ENCODE measurements around the gene TMEM132D.

The TMEM132D gene

DNA sequence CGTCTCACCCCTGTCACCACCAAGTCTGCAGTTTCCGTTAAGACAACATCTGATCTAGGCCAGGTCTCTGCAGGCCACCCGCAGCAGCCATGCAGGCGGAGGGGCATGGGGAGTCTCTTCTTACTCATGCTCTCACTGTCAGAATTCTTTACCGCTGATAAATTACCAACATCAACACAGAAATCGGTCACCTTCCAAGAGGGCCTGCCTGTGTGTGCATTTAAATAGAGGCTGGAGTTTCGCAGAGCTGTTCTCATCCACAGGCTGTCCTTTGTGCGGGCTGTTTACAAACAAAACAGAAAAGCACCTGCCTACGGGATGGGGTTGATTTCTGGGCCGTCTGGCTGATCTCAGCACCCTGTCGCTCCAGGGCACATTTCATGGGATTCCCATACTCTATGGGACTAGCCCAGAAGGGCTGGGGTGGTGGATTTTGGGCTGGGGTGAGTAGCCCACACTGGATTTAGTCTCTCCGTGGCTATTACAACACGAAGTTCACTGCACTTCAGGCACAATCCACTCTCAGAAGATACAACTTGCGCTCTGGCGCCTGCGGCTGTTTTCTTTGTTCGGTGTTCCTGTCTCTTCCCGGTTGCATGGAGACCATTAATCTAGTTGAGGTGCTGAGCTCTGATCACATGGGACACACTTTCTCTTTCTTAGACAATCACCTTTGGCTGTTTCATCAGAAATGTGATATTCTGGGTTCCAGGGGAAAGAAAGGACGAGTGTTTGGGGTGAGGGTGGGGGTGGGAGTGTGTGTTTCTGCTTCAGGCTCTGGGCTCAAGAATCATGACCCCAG, 719.5 kb downstream of the TMEM132D start:
- no peak for TF ChIP-seq TAF1 (IDR thresholded peaks at IDR 0.05; ENCODE audit: borderline replicate concordance, low read depth, low read length)
- TF ChIP-seq POLR2A (IDR thresholded peaks at IDR 0.05; ENCODE audit: low read depth, low read length) = no peak
- TF ChIP-seq POLR2AphosphoS5 (IDR thresholded peaks at IDR 0.05; ENCODE audit: low read depth, low read length) = no peak
- no peak for DNase-seq (ENCODE audit: insufficient read length)
- FAIRE-seq = no peak

DNA sequence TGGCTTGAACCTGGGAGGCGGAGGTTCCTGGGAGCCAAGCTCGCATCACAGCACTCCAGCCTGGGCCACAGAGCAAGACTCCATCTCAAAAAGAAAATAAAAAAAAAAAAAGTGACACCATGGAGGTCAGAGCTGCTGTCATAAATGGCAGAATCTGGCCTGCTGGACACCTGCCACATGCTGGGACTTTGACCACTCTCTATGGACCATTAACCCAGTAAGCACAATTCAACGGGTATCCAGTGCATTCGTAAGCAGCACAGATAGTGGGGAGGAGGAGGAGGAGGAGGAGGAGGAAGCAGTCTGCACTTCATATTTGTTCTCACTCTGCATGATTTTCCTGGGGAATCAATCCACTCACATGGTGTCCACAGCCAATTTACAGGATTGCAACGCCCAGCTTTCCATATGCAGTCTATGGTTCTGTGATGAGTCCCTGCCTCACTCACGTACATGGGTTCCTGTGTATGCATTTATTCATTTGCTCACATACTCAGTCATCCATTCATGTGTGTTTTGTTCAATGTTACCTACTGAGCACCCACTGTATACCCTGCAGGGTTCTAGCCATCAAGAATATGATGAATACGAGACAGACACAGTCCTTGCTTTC, 723.8 kb downstream of the TMEM132D start:
- TF ChIP-seq POLR2AphosphoS5 (IDR thresholded peaks at IDR 0.05; ENCODE audit: low read depth, low read length) = no peak
- TF ChIP-seq TAF1 (IDR thresholded peaks at IDR 0.05; ENCODE audit: borderline replicate concordance, low read depth, low read length) = no peak
- no peak for TF ChIP-seq POLR2A (IDR thresholded peaks at IDR 0.05; ENCODE audit: low read depth, low read length)
- no peak for DNase-seq (ENCODE audit: insufficient read length)
- FAIRE-seq = no peak

DNA sequence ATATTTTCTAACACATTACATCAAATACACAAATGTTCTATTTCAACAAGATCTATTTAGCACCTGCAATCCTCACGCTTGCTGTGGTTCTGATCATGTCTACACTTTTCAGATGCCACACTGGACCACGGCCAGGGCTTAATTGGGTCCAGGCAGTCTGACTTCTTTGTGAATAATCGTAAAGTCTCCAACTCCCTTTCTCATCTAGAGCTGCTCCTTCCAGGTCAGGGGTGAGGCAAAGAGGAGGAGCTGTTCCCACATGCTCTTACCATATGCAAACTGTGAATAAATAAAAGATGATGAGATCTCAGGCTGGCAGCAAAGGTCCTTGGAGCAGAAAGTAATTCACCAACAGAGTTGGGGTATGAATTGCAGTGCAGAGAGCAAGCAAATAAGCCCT, 733.9 kb downstream of the TMEM132D start:
- no peak for TF ChIP-seq TAF1 (IDR thresholded peaks at IDR 0.05; ENCODE audit: borderline replicate concordance, low read depth, low read length)
- no peak for TF ChIP-seq POLR2A (IDR thresholded peaks at IDR 0.05; ENCODE audit: low read depth, low read length)
- FAIRE-seq = no peak
- no peak for DNase-seq (ENCODE audit: insufficient read length)

DNA sequence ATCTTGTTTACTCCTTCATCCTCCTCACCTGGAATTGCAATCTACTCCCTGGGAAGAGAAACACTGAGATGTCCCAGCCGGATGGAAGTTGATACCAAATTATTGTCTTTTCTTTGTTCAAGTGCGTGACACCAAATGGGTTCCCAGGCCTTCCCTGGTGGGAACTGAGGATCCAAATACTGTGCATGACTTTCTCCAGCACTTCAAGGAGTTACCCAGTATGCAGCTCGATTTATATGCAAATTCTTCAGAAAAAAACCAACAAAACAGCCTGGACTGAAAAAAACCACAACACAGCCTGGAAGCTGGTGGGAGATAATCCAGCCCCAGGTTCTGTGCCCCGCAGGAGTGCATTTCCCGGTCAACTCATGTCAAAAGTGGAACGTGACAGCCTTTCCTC, 740.0 kb downstream of the TMEM132D start:
- FAIRE-seq (no peak), DNase-seq (ENCODE audit: insufficient read length) (no peak)
- TF ChIP-seq TAF1 (IDR thresholded peaks at IDR 0.05; ENCODE audit: borderline replicate concordance, low read depth, low read length) (no peak), POLR2AphosphoS5 (IDR thresholded peaks at IDR 0.05; ENCODE audit: low read depth, low read length) (no peak), POLR2A (IDR thresholded peaks at IDR 0.05; ENCODE audit: low read depth, low read length) (no peak)

DNA sequence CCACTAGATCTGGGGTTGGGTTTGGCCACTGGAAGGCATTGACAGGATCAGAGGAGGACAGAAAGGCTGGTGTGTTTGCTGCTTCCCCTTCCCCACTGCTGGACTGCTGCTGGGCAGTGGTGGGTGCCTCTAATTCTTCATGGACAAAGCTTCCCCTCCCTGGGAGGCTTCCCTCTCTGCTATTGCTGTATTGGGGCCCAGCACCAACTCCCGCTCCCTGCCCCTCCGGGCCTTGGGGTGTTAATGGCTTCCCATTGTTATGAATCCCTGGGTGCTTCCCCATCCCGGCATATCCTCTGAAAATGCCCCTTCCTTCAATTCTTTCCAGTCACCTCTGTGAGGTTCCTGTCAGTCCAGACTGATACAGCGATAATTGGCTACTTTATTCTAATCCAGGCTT, 740.4 kb downstream of the TMEM132D start:
- no peak for TF ChIP-seq TAF1 (IDR thresholded peaks at IDR 0.05; ENCODE audit: borderline replicate concordance, low read depth, low read length)
- no peak for TF ChIP-seq POLR2AphosphoS5 (IDR thresholded peaks at IDR 0.05; ENCODE audit: low read depth, low read length)
- no peak for TF ChIP-seq POLR2A (IDR thresholded peaks at IDR 0.05; ENCODE audit: low read depth, low read length)
- FAIRE-seq (no peak), DNase-seq (ENCODE audit: insufficient read length) (no peak)

DNA sequence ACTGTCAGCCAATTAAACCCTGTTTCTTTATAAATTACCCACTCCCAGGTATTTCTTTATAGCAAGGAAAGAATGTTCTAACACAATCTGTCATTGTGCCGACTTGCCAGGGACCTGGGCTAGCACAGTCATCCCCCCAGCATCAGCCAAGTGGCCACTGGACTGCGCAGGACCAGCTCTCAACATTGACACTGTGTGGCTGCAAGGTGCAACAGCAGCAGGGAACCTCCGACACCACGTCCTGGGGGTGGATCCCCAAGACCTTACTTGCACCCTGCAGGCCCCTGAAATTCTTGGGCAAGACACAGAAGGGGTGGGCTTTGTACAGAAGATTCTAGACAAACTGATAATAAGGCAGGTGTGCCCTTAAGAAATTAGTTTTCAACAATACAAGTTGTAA, 741.0 kb downstream of the TMEM132D start:
- DNase-seq (ENCODE audit: insufficient read length) (no peak), FAIRE-seq (no peak)
- TF ChIP-seq POLR2AphosphoS5 (IDR thresholded peaks at IDR 0.05; ENCODE audit: low read depth, low read length) (no peak), TAF1 (IDR thresholded peaks at IDR 0.05; ENCODE audit: borderline replicate concordance, low read depth, low read length) (no peak), POLR2A (IDR thresholded peaks at IDR 0.05; ENCODE audit: low read depth, low read length) (no peak)

DNA sequence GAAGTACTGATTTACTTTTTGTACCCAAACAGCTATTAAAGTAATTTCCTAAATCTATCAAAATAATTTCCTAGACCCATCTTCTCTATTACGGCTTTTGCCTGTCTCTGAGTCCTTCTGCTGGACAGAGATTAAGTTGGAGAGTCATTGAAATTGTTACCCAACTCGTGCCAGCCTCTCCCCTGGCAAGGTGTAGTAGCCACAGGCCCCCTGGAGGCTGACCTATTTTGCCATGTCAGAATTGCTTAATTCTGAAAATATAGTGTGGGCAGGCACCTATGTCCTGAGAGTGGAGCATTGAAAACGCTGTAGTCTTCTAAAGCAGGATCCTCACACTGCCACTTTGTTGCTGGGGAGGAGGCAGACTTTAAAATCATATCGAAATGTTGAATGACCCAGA, 742.3 kb downstream of the TMEM132D start:
- DNase-seq (ENCODE audit: insufficient read length) (no peak), FAIRE-seq (no peak)
- no peak for TF ChIP-seq POLR2AphosphoS5 (IDR thresholded peaks at IDR 0.05; ENCODE audit: low read depth, low read length)
- TF ChIP-seq POLR2A (IDR thresholded peaks at IDR 0.05; ENCODE audit: low read depth, low read length) = no peak
- no peak for TF ChIP-seq TAF1 (IDR thresholded peaks at IDR 0.05; ENCODE audit: borderline replicate concordance, low read depth, low read length)

DNA sequence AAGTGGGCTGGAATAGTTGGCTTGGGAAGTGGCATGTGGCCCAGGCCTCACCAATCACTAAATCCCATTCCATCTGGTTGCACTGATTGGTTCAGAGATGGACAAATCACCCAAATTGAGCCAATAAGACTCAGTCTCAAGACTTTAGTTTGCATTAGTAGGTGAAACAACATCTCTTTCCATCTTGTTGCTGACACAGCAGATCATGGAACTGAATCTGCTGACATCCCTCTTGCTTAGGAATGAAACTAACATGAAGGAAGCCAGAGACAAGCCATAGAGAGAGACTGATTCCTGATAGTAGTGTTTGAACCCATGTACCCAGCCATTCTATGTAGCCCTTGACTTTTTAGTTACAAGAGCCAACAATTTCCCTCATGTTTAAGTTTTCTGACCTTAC, 743.5 kb downstream of the TMEM132D start:
- FAIRE-seq = no peak
- DNase-seq (ENCODE audit: insufficient read length) = no peak
- TF ChIP-seq TAF1 (IDR thresholded peaks at IDR 0.05; ENCODE audit: borderline replicate concordance, low read depth, low read length) (no peak), POLR2A (IDR thresholded peaks at IDR 0.05; ENCODE audit: low read depth, low read length) (no peak), POLR2AphosphoS5 (IDR thresholded peaks at IDR 0.05; ENCODE audit: low read depth, low read length) (no peak)

DNA sequence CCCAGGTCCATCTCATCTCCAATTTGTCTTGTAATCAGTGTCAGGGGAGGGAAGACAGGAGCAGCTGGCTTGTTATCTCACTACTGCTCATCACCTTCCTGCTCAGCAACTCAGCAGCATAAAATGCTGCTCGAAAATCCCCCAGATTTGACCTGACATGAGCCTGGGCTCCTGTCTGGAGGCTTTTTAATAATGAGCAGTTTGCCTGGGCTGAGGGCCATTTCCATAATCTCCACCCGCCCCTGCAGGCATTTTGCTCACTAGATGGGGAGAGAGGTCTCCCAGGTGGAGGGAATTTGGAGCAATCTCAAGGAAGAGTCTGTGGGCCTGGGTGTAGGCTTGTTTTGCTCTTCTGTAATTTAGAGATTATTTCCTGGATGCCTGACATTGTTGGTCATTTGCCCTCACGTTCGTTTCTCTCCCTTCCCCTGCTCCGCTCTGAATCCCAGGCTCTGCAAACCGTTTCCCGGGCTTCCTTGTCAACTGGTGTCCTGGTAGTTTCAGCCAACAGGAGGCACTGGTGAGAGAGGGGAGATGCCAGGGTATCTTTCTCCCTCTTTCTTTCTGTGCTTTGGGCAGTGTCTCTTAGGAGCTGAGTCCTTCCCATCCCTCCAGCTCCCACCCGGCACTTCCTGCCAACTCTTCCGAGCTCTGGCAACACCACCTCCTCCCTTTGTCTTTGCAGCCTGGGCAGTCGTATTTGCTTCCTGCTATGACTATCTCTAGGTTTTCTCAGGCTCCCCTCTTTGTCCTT, 751.3 kb downstream of the TMEM132D start:
- TF ChIP-seq TAF1 (IDR thresholded peaks at IDR 0.05; ENCODE audit: borderline replicate concordance, low read depth, low read length) = no peak
- no peak for TF ChIP-seq POLR2A (IDR thresholded peaks at IDR 0.05; ENCODE audit: low read depth, low read length)
- no peak for TF ChIP-seq POLR2AphosphoS5 (IDR thresholded peaks at IDR 0.05; ENCODE audit: low read depth, low read length)
- no peak for FAIRE-seq

DNA sequence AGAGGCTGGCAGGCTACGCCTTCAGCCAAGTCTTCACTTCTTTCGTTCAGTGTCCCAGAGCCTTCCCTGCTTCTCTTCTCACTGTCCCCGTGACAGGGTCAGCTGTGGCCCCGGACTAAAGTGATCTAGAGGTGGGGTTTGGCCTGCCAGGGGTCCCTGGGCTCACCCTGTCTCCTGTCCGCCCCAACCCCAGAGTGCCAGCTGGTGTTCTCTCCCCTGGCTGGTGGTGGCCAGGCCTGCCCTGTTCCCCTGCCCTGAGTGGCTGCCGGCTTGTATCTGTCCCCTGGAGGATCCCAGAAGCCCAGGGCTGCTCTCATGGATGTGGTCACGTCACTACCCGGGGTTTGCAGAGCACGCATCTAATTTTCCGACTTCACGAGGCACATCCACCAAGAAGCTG, 753.1 kb downstream of the TMEM132D start:
- no peak for FAIRE-seq
- no peak for DNase-seq (ENCODE audit: insufficient read length)
- TF ChIP-seq POLR2AphosphoS5 (IDR thresholded peaks at IDR 0.05; ENCODE audit: low read depth, low read length) = no peak
- no peak for TF ChIP-seq POLR2A (IDR thresholded peaks at IDR 0.05; ENCODE audit: low read depth, low read length)
- no peak for TF ChIP-seq TAF1 (IDR thresholded peaks at IDR 0.05; ENCODE audit: borderline replicate concordance, low read depth, low read length)

More for the DNA sequence above, 751.3 kb downstream of the TMEM132D start:
- no peak for DNase-seq (ENCODE audit: insufficient read length)

DNA sequence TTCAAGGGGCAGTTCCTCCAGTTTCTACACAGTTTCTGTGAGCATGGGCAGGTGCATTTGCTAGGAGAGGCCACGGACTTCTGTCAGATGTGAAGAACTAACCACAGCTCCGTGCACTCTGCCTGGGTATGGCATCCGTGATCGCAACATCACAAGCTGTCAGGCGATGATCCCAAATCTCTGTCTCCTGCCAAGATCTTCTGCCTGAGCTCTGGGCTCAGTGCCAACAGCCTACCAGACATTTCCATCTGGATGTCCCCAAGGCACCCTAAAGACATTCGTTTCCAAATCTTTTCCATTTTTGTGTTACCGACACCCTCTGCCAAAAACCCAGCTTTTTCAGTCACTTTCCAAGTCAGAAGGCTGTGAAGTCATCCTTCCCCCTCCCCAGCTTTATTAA, 758.4 kb downstream of the TMEM132D start:
- DNase-seq (ENCODE audit: insufficient read length) = no peak
- no peak for TF ChIP-seq POLR2AphosphoS5 (IDR thresholded peaks at IDR 0.05; ENCODE audit: low read depth, low read length)
- TF ChIP-seq TAF1 (IDR thresholded peaks at IDR 0.05; ENCODE audit: borderline replicate concordance, low read depth, low read length) = no peak
- TF ChIP-seq POLR2A (IDR thresholded peaks at IDR 0.05; ENCODE audit: low read depth, low read length) = no peak
- no peak for FAIRE-seq

Data from GM12892 (cell line).